Esophagus squamous epithelium (tissue), 4 donors: ENCODE results near the gene GSK3B.

Experiments used
- CTCF ChIP-seq, 6 experiments: fragments of 450-650 bp in 4 of 6; fragments of 200-600 bp in 2 of 6; sonication (generic) in 2 of 6; IDR thresholded peaks; one replicate each; pipeline ENCODE4 v1.5.1; 2016 to 2019; ENCODE audit warnings: antibody characterized with exemption in 6 of 6, mild to moderate bottlenecking in 4 of 6, moderate library complexity in 4 of 6
- POLR2A ChIP-seq, 4 donors: fragments of 450-650 bp; IDR thresholded peaks; one replicate each; pipeline ENCODE4 v1.6.1; 2017; ENCODE audit warnings: antibody characterized with exemption in 4 of 4, mild to moderate bottlenecking in 4 of 4, moderate library complexity in 3 of 4

- TF ChIP-seq CTCF (IDR thresholded peaks at IDR 0.05) (no peak), POLR2A (IDR thresholded peaks at IDR 0.05) (no peak)
These were observed 311.0 kb downstream of the GSK3B start for GRCh38 chr3:119783255-119783654.
